ENCODE data around the gene DOK7.
"Not testable (repeated sequence)": the region's sequence is repeated elsewhere in the genome, so short reads cannot be mapped to it uniquely, and the experiment has no call there.

The DOK7 gene

DNA sequence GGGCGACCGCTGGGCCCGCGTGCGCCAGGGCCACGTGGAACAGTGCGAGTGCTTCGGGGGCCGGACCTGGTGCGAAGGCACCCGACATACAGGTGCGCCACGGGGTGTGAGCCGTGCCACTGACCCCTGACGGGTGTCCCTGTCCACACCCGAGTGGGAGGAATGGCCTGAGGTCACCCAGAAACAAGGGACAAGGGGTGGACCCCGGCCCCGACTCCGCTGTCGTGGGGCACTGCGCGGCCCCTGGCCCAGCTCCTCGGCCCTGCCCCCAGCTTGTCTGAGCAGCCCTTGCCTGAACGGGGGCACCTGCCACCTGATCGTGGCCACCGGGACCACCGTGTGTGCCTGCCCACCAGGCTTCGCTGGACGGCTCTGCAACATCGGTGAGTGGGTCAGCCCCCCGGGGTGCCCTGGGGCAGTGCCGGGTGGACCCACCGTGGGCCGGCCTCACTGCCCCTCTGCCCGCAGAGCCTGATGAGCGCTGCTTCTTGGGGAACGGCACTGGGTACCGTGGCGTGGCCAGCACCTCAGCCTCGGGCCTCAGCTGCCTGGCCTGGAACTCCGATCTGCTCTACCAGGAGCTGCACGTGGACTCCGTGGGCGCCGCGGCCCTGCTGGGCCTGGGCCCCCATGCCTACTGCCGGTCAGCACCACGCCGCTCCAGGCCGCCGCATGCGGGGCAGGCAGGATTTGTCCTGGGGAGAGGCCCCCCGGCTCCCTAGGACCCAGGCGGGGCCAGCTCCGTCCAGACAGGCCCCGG is 18.6 kb upstream of the DOK7 start:
- no peak for DNase-seq

GRCh38 chr4:3445111-3445820 is 17.8 kb upstream of the DOK7 start:
- no peak for DNase-seq

DNA sequence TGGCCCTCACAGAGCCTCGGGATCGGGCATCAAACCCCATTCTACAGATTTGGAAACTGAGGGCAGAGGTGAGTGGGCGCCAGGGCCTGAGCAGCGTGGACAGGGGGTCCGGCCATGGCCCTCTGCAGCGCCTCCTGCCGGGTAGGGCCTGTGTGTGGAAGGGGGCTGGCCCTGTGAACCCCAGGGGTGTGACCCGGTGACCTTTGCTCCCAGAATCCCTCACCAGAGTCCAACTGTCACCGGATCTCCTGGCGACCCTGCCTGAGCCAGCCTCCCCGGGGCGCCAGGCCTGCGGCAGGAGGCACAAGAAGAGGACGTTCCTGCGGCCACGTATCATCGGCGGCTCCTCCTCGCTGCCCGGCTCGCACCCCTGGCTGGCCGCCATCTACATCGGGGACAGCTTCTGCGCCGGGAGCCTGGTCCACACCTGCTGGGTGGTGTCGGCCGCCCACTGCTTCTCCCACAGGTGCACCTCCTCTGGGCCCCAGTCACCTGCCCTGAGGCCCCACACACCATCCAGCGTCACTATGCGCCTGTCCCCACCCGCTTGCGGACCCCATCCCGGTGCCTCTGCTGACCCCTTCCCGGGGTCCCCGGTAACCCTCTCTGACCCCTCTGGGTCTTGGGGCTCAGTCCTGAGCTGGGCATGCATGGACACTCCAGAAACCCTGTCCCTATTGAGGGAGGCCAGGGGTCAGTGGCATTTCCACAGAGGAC is 17.1 kb upstream of the DOK7 start:
- no peak for DNase-seq

- no peak for DNase-seq
Measured at GRCh38 chr4:3446631-3447320, 16.3 kb upstream of the DOK7 start.

- DNase-seq, result no peak
Measured at GRCh38 chr4:3447431-3448395, 15.4 kb upstream of the DOK7 start.

- DNase-seq, result no peak
Measured at GRCh38 chr4:3449047-3449573, 14.0 kb upstream of the DOK7 start.

DNA sequence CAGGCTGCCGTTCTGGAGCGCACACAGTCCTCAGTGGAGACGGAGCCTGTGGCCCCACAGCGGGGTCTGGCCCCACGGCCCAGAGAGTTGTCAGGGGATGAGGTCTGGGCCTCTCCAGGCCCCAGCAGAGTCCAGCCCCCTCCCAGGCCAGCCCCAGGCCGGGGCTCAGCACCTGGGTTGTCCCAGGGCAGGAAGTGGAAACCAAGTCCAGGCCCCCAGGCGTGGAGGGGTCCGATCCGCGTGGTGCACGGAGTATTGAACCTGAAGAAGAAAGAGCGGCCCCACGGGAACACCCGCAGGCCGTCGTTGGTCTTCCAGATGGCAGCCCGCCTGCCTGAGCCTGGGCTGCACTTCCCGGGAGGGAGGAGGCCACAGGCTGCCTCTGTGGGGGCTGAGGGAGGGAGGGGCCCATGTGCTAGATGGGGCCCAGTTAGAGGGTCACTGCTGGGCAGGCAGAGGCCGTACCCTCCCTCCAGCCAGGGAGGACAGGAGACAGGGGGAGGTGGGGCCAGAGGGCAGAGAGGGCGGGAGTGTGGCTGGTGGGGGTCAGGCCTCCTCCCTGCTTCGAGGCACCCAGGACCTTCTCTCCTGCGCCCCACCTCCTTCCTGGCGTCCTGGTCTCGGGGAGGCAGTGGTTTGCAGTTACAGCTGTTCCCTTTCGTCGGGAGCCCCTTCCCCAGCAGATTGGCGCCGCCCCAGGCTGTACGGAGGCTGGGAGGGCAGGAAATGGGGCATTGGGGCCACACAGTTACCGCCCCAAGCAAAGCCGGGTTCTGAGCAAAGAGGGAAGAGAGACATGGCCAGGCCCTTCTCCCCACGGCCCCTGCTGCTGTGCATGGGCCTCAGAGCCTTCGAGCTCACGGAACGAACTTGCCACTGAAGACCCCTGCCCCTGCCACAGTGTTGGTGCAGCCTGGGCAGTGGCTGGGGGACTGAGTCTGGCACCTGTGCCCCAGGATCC is 13.3 kb upstream of the DOK7 start:
- DNase-seq, result no peak

DNA sequence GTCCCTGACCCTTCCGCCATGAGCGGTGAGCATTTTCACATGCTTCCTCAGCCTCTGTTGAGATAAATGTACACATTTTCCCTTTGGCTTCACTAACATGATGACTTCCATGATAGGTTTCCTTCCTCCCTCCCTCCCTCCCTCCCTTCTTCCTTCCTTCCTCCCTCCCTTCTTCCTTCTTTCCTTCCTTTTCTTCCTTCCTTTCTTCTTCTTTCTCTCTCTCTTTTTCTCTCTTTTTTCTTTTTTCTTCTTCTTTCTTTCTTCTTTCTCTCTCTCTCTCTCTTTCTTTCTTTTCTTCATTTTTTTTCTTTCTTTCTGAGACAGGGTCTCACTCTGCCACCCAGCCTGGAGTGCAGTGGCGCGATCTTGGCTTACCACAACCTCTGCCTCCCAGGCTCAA is 12.5 kb upstream of the DOK7 start:
- no peak for DNase-seq

DNA sequence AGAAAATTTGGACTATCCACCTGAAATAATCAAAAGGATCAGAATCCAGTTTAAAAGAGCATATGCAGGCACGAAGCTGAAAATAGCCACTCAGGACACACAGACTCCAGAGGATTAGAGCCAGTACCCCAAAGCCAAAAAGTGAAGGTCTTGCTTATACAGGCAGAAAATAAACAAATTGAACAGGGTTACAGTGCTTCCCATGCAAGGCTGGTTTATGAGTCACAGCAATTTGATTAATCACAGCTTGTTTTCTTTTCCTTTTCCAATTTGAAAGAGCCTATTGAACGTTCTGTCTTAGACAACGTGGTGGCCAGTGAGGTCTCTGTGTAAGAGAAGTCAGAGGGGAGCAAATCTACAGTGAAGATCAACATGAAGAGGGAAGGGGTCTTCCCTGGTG is 11.2 kb upstream of the DOK7 start:
- no peak for DNase-seq

DNA sequence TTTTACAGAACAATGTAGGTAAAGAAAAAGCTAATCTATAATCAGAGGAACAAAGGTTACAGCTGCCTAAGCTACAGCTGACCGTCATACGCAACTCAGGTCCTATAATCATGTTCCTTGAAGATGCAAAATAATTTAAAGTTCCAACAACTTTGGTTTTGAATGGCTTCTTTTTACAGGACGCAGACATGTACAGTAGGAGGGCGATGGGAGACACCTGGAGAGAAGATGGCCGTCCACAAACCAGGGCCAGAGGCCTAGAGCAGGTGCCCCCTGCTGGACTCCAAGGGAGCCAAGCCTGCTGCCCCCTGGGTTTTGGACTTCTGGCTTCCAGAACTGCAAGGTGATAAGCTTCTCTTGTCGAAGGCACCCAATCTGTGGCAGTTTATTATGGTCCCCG is 10.7 kb upstream of the DOK7 start:
- no peak for DNase-seq

DNA sequence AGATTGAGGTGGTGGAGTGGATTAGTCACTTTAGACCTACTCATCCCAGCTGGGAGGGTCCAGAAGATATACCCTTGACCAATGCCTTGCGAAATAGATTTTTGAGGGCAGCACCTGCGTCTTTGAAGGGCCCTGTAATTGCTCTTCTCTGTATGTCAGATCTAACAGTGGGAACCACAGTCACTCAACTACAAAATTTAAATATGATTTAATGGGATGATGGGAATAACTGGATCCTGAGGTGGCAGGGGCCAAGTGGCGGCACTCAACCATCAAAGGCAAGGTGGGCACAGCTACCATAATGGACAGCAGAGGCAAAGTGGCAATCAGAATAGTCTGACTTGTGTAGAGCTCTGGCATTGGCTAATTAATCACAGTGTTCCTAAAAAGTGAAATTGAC is 7.5 kb upstream of the DOK7 start:
- not testable (repeated sequence) for DNase-seq

GRCh38 chr4:3458371-3458770 is 4.7 kb upstream of the DOK7 start:
- DNase-seq, result no peak

- DNase-seq, result not testable (repeated sequence)
Measured at GRCh38 chr4:3459156-3459555, 4.0 kb upstream of the DOK7 start.

- no peak for DNase-seq
Measured at GRCh38 chr4:3460926-3461325, 2.2 kb upstream of the DOK7 start.

- DNase-seq, result no peak
Measured at GRCh38 chr4:3461515-3462291, 1.4 kb upstream of the DOK7 start.

GRCh38 chr4:3462321-3462789 is 751 bp upstream of the DOK7 start:
- DNase-seq, result no peak

- DNase-seq, result no peak
Measured at GRCh38 chr4:3463556-3464348, 646 bp downstream of the DOK7 start.

GRCh38 chr4:3464349-3464905 is 1.3 kb downstream of the DOK7 start:
- no peak for DNase-seq

All from islet precursor cell (in vitro differentiated cells).